ENCODE measurements around the gene HDAC9.

HDAC9 gene

DNA sequence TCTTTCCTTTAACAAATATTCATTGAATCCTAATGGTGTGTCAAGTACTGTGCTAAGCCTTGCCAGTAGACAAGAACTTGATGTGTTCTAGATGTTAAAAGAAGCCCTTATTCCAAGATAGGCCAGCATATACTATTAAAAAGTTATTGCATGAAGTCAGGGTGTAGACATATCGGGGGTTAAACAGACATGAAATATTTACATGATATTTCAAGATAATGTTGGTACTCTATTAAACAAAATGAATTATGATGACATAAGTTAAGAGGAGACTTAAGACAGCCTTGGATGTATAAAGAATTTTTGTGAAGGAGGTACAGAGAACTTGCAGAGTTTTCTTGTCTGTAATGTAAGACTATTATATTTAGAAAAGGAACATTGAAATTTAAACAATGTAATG lies 44.8 kb downstream of the HDAC9 start:
- Histone ChIP-seq H3K4me1 (ENCODE audit: control insufficient read depth, insufficient read depth, low read length, poor library complexity, severe bottlenecking) (no peaks in the 10 kb centered on the region), H3K27ac (ENCODE audit: low read depth, low read length, severe bottlenecking) (no peak overlapping the region), H3K9me3 (ENCODE audit: control insufficient read depth, low read length) (no peaks in the 10 kb centered on the region), H3K4me3 (ENCODE audit: extremely low read depth, insufficient read depth, low read length, poor library complexity, severe bottlenecking) (no peak overlapping the region), H3K36me3 (ENCODE audit: control insufficient read depth, insufficient read depth, low read length) (no peaks in the 10 kb centered on the region)
- WGBS, 2 experiments (ENCODE audit: insufficient coverage in 2 of 2) = no CpG with 5 or more reads among the region's 1 CpG

DNA sequence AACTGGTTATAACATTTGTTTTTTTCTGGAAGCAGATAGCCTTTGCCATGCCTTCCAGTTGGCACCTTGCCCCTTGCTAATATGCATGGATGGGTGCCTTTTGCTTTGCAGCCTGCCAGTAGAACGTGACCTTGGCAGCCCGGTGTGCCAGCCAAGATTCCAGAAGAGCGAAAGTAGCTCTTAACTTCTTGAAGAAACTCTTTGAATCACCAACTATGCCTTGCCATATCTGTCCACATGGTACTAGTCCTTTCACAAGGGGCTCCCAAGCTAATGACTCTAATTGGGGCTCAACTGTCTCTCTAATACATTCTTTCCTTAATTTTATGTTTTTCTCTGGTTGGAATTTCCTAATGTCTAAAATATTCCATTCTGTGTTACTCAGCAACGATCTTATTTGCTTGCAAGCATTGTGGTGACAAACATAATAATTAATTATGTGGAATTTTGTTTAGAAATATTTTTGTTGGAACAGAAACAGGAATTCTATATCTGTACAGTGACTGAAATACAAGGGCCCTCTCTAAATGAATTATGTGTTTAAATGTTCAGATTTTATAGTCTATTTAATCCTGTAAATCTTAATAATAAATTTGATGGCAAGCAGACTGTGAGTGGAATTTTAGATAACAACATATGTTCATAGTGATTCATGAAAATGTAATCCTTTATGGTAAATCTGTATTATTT lies 45.8 kb downstream of the HDAC9 start:
- H3K36me3 ChIP-seq (ENCODE audit: control insufficient read depth, insufficient read depth, low read length) = no peaks in the 10 kb centered on the region
- 93 to 96% methylated on average over 3 of the region's 4 CpGs for WGBS, 2 experiments (ENCODE audit: insufficient coverage in 2 of 2)
- H3K9me3 ChIP-seq (ENCODE audit: control insufficient read depth, low read length) = no peaks in the 10 kb centered on the region
- no peak overlapping the region for H3K4me3 ChIP-seq (ENCODE audit: extremely low read depth, insufficient read depth, low read length, poor library complexity, severe bottlenecking)
- no peaks in the 10 kb centered on the region for H3K4me1 ChIP-seq (ENCODE audit: control insufficient read depth, insufficient read depth, low read length, poor library complexity, severe bottlenecking)
- no peak overlapping the region for H3K27ac ChIP-seq (ENCODE audit: low read depth, low read length, severe bottlenecking)

- H3K27ac ChIP-seq (ENCODE audit: low read depth, low read length, severe bottlenecking) = no peak overlapping the region
- 88 to 100% methylated on average over 2 to 3 of the region's 6 CpGs for WGBS, 2 experiments (ENCODE audit: insufficient coverage in 2 of 2)
Observed at GRCh38 chr7:18541871-18542212, 46.3 kb downstream of the HDAC9 start.

DNA sequence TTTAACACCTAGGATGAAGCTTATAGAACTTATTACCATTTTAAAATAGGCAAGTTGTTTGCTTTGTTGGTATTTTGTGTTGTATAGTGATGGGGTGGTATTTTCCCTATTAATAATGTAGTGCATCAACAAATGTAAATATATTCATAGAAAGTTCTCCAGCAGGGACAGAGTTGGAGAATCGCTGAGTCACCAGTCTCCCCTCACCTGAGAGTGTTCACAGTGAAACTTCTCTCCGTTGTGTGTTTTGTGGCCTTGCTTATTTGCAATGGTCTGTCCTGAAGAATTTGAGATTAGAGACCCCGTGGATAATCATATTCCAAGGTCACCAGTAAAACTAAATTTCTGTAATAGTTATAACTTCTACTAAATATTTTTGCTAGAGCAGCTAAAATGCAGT lies 51.0 kb downstream of the HDAC9 start:
- no peak overlapping the region for H3K27ac ChIP-seq (ENCODE audit: low read depth, low read length, severe bottlenecking)
- H3K4me1 ChIP-seq (ENCODE audit: control insufficient read depth, insufficient read depth, low read length, poor library complexity, severe bottlenecking) = no peaks in the 10 kb centered on the region
- no peaks in the 10 kb centered on the region for H3K36me3 ChIP-seq (ENCODE audit: control insufficient read depth, insufficient read depth, low read length)
- no peak overlapping the region for H3K4me3 ChIP-seq (ENCODE audit: extremely low read depth, insufficient read depth, low read length, poor library complexity, severe bottlenecking)
- 100% methylated on average over 2 of the region's 3 CpGs; no CpG with 5 or more reads in 1 of the 2 experiments for WGBS, 2 experiments (ENCODE audit: insufficient coverage in 2 of 2)
- no peaks in the 10 kb centered on the region for H3K9me3 ChIP-seq (ENCODE audit: control insufficient read depth, low read length)

More at GRCh38 chr7:18541871-18542212, 46.3 kb downstream of the HDAC9 start:
- no peak overlapping the region for H3K4me3 ChIP-seq (ENCODE audit: extremely low read depth, insufficient read depth, low read length, poor library complexity, severe bottlenecking)
- H3K9me3 ChIP-seq (ENCODE audit: control insufficient read depth, low read length) = no peaks in the 10 kb centered on the region
- no peaks in the 10 kb centered on the region for H3K36me3 ChIP-seq (ENCODE audit: control insufficient read depth, insufficient read depth, low read length)
- no peaks in the 10 kb centered on the region for H3K4me1 ChIP-seq (ENCODE audit: control insufficient read depth, insufficient read depth, low read length, poor library complexity, severe bottlenecking)

DNA sequence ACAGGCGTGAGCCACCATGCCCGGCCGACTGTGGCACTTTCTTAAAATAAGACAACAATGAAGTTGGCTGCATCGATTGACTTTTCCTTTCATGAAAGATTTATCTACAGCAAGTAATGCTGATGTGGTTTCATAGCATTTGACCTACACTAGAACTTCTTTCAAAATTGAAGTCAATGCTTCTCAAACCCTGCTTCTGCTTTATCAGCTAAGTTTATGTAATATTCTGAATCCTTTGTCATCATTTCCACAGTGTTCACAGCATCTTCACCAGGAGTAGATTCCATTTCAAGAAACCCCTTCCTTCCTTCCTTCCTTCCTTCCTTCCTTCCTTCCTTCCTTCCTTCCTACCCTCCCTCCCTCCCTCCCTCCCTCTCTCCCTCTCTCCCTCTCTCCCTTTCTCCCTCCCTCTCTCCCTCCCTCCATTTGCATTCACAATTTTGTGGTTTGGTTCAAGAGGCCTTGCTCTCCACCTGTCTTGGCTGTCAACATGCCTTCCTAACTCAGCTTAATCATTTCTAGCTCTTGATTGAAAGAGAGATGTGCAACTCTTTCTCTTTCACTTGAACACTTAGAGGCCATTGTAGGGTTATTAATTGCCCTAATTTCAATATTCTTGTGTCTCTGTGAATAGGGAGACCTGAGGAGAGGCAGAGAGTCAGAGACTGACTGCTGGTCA lies 52.1 kb downstream of the HDAC9 start:
- no peaks in the 10 kb centered on the region for H3K9me3 ChIP-seq (ENCODE audit: control insufficient read depth, low read length)
- no peaks in the 10 kb centered on the region for H3K4me1 ChIP-seq (ENCODE audit: control insufficient read depth, insufficient read depth, low read length, poor library complexity, severe bottlenecking)
- no peaks in the 10 kb centered on the region for H3K36me3 ChIP-seq (ENCODE audit: control insufficient read depth, insufficient read depth, low read length)
- no peak overlapping the region for H3K4me3 ChIP-seq (ENCODE audit: extremely low read depth, insufficient read depth, low read length, poor library complexity, severe bottlenecking)
- no peak overlapping the region for H3K27ac ChIP-seq (ENCODE audit: low read depth, low read length, severe bottlenecking)
- WGBS, 2 experiments (ENCODE audit: insufficient coverage in 2 of 2) = 92 to 95% methylated on average over 4 of the region's 4 CpGs

- Histone ChIP-seq H3K9me3 (ENCODE audit: control insufficient read depth, low read length) (no peaks in the 10 kb centered on the region), H3K4me3 (ENCODE audit: extremely low read depth, insufficient read depth, low read length, poor library complexity, severe bottlenecking) (no peak overlapping the region), H3K27ac (ENCODE audit: low read depth, low read length, severe bottlenecking) (no peak overlapping the region), H3K4me1 (ENCODE audit: control insufficient read depth, insufficient read depth, low read length, poor library complexity, severe bottlenecking) (no peaks in the 10 kb centered on the region), H3K36me3 (ENCODE audit: control insufficient read depth, insufficient read depth, low read length) (no peaks in the 10 kb centered on the region)
- WGBS, 2 experiments (ENCODE audit: insufficient coverage in 2 of 2) = 89 to 100% methylated on average over 1 of the region's 1 CpG
Observed at GRCh38 chr7:18548534-18548933, 53.0 kb downstream of the HDAC9 start.

DNA sequence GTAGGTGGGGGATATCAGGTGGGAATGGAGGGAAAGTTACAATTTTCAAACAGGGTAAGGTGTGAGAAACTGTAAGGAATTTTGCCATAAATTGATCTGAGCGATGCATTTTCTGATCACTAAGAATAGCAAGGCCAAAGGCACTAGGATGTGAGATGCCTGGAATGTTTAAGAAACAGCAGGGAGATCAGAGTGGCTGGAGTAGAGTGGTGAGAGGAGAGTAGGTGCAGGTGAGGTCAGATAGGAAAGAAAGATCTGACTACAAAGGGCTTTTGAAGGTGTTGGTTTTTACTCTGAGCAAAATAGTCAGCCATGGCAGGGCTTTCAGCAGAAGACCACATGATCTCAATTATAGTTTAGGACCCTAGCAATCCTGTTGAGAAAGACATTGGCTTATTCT lies 55.0 kb downstream of the HDAC9 start:
- Histone ChIP-seq H3K4me3 (ENCODE audit: extremely low read depth, insufficient read depth, low read length, poor library complexity, severe bottlenecking) (no peak overlapping the region), H3K36me3 (ENCODE audit: control insufficient read depth, insufficient read depth, low read length) (no peaks in the 10 kb centered on the region), H3K9me3 (ENCODE audit: control insufficient read depth, low read length) (no peaks in the 10 kb centered on the region), H3K27ac (ENCODE audit: low read depth, low read length, severe bottlenecking) (no peak overlapping the region), H3K4me1 (ENCODE audit: control insufficient read depth, insufficient read depth, low read length, poor library complexity, severe bottlenecking) (no peaks in the 10 kb centered on the region)
- WGBS, 2 experiments (ENCODE audit: insufficient coverage in 2 of 2) = 81 to 100% methylated on average over 1 of the region's 1 CpG

- H3K36me3 ChIP-seq (ENCODE audit: control insufficient read depth, insufficient read depth, low read length) = no peaks in the 10 kb centered on the region
- no CpG with 5 or more reads among the region's 2 CpGs for WGBS, 2 experiments (ENCODE audit: insufficient coverage in 2 of 2)
- no peaks in the 10 kb centered on the region for H3K9me3 ChIP-seq (ENCODE audit: control insufficient read depth, low read length)
- H3K27ac ChIP-seq (ENCODE audit: low read depth, low read length, severe bottlenecking) = no peak overlapping the region
- no peak overlapping the region for H3K4me3 ChIP-seq (ENCODE audit: extremely low read depth, insufficient read depth, low read length, poor library complexity, severe bottlenecking)
- H3K4me1 ChIP-seq (ENCODE audit: control insufficient read depth, insufficient read depth, low read length, poor library complexity, severe bottlenecking) = no peaks in the 10 kb centered on the region
Observed at GRCh38 chr7:18552316-18552916, 56.9 kb downstream of the HDAC9 start.

DNA sequence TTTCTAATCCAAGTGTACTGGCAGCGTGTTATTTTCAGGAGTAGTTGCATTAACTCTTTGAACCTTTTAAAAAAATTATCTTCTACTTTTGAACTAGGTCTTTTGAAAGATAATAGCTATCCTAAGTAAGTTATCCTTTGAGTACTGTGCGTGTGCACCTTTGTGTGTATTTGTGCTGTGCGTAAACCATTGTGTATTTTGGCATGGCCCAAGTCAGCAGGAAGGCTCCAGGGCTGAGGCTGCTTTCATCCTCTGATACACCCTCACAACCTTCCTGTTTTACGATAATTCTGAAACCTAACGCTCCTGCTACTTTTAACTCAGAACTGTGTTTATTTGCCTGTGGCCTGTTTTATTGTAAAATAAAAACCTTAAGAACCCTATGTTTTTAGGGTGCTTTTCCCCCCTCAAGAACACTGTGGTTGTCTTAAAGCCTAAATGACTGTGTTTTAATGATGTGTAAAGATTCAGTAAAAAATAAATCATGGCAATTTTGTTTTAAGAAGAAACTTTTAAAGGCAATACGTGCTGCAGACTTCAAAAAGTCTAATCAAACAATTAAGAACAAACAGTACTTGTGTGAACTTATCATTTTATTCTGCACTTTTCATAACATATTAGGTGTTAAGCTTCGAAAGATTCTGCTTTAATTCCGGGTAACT lies 57.5 kb downstream of the HDAC9 start:
- no peaks in the 10 kb centered on the region for H3K9me3 ChIP-seq (ENCODE audit: control insufficient read depth, low read length)
- no peaks in the 10 kb centered on the region for H3K4me1 ChIP-seq (ENCODE audit: control insufficient read depth, insufficient read depth, low read length, poor library complexity, severe bottlenecking)
- no peaks in the 10 kb centered on the region for H3K36me3 ChIP-seq (ENCODE audit: control insufficient read depth, insufficient read depth, low read length)
- H3K27ac ChIP-seq (ENCODE audit: low read depth, low read length, severe bottlenecking) = no peak overlapping the region
- WGBS, 2 experiments (ENCODE audit: insufficient coverage in 2 of 2) = 100% methylated on average over 1 of the region's 8 CpGs; no CpG with 5 or more reads in 1 of the 2 experiments
- no peak overlapping the region for H3K4me3 ChIP-seq (ENCODE audit: extremely low read depth, insufficient read depth, low read length, poor library complexity, severe bottlenecking)

GRCh38 chr7:18553605-18554003 lies 58.1 kb downstream of the HDAC9 start:
- WGBS, 2 experiments (ENCODE audit: insufficient coverage in 2 of 2) = 100% methylated on average over 1 to 3 of the region's 3 CpGs
- Histone ChIP-seq H3K4me1 (ENCODE audit: control insufficient read depth, insufficient read depth, low read length, poor library complexity, severe bottlenecking) (no peaks in the 10 kb centered on the region), H3K9me3 (ENCODE audit: control insufficient read depth, low read length) (no peaks in the 10 kb centered on the region), H3K36me3 (ENCODE audit: control insufficient read depth, insufficient read depth, low read length) (no peaks in the 10 kb centered on the region), H3K27ac (ENCODE audit: low read depth, low read length, severe bottlenecking) (no peak overlapping the region), H3K4me3 (ENCODE audit: extremely low read depth, insufficient read depth, low read length, poor library complexity, severe bottlenecking) (no peak overlapping the region)

All from mesodermal cell (in vitro differentiated cells).